ENCODE results near the gene NCKAP1.
"Not testable (repeated sequence)": the region's sequence is repeated elsewhere in the genome, so short reads cannot be mapped to it uniquely, and the experiment has no call there.

The NCKAP1 gene

DNA sequence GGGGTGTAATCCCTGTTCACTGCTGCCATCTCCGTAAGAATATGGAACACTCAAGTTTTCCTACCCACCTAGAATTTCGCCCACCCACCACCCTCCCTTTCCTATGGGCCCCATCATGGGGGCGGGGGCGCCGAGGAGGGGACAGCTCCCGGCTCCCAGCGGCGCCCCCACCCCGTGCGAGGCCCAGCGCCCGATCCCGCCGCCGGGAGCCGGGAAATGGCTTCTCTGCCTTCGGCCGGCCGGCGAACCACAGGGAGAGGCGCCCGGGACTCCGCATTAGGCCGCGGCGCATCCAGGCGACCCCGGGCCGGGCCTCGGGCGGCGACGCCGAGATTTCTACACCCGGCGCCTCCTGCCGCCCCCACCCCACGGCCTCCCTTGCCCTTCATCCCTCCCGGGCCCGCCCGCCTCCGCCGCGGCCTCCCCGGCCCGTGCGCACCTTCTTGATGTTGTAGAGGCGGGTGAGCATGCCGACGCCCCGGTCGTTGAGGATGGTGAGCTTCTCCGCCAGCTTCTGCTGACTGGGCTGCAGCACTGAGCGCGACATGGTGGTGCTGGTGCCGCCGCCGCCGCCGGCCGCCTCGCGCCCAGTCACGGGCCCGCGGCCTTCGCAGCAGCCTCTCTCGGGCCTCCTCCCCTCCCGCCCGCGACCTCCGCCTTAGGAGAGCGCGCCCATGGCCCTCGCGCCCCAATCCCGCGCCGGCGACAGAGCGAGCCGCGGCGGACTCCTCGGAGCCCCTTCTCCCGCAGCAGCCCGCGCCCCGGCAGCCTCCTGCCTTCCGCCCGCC lies 510 bp downstream of the NCKAP1 start:
- in situ Hi-C loops (cut with MboI; ENCODE audit: low sequenced_read_pairs), result no loop called here

DNA sequence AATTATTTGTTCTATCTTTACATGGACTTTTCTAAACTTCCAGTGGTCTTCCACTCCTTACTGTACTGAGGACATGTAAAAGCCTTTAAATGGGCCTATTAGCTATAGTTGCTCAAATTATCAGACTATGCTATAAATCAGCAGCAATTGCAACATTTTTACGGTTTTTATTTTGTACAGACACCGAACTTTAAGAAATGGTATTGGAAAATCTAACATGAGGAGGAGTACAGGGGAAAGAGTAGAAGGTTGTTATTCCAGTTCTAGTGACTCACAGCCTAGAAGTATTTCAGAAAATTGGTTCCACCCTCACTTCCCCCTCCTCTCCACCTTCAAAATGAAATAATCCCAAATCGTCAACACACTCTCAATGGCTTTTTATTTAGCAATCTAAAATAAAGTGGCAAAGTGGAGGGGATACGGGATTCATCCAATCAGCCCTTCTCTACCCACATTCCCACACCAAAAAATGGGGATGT lies 1.1 kb downstream of the NCKAP1 start:
- in situ Hi-C loops (cut with MboI; ENCODE audit: low sequenced_read_pairs), result no loop called here

DNA sequence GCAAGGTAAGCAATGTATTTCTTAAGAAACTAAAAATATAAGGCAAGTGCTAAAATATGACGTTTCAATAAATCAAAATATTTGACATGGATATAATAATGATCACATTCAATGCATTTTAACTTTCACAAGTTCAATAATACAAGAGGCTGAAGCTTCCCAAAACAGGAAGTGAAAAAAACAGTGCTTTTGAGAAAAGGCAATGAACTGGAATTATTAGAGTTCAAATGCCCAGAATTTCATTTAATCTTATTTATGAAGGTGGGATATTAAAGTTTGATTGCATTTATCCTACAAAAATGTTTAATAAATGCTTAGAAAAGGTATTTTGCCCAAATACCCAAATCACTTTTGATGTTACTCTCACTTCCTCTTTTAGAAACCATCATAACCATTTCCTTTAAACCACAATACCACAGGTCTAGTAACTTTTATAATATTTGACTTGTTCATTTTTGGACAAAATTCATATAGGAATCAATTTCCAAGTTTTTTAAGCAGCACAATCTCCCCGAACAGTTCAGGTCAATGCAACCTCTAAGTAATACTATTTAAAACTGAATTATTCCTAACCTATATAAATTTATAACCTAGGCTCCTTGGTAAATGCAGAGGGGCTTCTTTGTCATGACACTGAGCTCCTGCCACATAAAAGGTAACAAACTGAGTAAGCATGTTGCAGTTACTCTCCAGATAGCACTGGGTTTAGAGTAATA lies 2.1 kb downstream of the NCKAP1 start:
- in situ Hi-C loops (cut with MboI; ENCODE audit: low sequenced_read_pairs), result no loop called here

DNA sequence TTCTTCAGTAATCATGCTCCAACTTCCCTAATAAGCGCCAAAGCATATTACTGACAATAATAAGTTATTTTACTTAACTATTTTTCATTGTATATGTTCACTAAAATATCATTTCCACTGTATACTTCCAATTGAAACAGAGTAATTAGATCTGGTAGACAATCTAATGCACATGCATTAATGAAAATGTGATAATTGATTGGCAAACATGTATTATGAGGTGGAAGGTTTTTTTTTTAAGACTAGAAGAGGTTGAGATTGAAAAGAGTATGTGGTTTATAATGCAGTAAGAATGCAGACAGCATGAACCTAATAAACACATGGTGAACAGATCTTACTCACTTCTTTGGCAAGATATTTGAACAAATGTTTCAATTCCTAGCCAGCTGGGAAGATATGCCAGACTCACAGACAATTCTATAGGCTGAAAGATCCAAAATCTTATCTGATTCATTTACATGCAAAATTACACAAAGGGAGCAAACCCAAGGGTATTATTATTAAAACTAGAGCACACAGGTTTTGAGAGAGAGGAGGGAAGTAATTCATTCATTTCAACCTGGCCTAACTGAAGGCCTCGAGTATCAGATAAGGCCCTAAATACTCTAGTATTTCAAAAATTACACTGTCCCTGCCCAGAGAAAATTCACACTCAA lies 2.8 kb downstream of the NCKAP1 start:
- in situ Hi-C loops (cut with MboI; ENCODE audit: low sequenced_read_pairs), result no loop called here

DNA sequence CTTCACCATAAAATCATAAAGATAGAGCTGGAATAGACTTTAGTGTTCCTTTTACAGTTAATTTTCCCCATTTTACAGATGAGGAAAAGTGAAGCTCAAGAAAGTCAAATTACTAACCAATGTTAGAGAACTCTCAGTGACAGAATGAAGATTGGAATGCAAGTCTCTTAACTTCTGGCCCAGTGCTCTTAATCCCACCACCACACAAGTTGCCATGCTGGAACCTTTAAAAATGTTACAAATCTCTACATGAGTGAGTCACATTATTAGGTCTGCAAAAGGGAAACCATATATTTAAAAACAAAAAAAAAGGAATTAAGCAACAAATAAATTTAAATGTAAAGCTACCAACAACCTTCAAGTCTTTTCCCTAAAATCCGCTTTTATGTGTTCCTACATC lies 3.5 kb downstream of the NCKAP1 start:
- in situ Hi-C loops (cut with MboI; ENCODE audit: low sequenced_read_pairs), result no loop called here

DNA sequence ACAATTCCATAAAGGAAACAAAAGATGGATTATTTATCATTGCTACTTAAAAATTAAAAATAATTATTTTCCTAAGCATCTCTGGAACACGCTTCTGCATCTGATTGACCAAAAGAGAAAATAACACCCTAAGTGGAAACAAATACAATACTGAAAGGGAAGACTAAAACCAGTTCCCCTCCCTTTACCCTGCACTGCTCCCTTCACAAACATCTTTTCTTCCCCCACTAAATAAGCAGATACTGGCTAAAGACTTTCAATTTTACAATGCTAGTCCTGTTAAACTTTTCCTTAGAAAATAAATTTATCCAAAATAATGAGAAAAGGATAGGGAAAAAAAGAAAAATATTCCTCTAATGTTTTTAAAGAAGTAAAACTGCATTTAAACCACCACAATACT lies 4.3 kb downstream of the NCKAP1 start:
- in situ Hi-C loops (cut with MboI; ENCODE audit: low sequenced_read_pairs), result no loop called here

DNA sequence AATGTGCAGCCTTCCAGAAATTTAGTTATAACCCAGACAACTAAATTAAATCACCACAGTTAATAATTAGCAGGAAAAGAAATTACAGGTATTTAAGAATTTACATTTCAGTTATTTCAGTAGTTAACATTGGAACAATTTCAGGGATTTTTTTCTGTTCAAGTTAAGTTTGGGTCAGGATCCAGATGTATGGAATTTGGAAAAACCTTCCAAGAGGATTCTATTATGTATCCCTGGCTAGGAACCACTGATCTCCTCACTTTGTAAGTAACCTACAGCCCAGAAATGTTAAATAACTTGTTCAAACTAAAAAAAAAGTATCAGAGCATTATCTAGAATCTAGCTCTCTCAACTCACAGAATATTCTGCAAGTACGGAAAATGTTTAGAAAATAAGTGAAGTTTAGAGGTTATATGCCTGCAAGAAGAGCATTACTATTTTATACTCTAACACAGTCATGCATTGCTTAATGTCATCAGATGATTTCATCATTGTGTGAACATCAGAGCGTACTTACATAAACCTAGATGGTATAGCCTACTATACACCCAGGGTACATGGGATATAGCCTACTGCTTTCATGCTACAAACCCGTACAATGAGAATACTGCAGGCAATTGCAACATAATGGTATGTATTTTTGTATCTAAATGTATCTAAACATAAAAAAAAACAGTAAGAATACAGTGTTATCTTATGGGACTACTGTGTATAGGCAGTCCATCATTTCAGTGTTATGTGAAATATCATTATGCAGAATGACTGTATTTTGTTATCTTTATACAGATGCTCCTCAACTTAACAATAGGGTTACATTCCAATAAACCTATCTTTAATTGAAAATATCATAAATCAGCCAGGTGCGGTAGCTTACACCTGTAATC lies 6.1 kb downstream of the NCKAP1 start:
- in situ Hi-C loops (cut with MboI; ENCODE audit: low sequenced_read_pairs), result no loop called here

DNA sequence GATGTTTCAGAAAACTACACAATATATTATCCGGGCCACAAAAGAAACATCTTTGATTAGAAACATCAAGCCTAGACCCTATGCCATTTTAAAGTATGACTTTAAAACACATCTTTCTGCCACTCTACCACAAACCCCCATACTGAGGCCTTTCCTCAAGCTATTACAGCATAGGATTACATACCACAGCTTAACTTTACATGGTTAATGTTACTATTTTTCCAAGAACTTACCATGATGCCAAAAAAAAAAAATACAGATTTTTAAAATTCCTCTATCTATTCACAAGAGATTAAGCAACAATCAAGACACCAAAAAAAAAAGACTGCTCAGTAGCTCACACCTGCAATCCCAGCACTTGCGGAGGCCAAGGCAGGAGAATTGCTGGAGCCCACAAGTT lies 9.0 kb downstream of the NCKAP1 start:
- in situ Hi-C loops (cut with MboI; ENCODE audit: low sequenced_read_pairs), result no loop called here

DNA sequence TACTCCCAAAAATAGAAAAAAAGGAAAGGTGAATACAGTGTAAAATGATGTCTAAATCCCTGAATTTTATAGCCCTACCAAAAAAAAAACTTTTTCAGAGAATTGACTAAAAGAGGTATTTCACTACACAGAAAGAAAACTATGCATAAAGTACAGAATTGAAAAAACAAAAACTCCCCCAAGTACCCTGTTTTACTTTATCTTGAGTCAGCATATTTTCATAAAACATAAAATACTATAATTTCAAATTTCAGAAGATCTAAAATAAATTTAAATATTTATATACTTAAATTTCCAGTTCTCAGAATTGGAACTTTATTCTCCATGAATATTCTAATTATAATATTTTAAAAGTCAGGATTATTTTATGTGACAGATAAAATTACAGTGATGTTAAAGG lies 10.1 kb downstream of the NCKAP1 start:
- in situ Hi-C loops (cut with MboI; ENCODE audit: low sequenced_read_pairs), result no loop called here

DNA sequence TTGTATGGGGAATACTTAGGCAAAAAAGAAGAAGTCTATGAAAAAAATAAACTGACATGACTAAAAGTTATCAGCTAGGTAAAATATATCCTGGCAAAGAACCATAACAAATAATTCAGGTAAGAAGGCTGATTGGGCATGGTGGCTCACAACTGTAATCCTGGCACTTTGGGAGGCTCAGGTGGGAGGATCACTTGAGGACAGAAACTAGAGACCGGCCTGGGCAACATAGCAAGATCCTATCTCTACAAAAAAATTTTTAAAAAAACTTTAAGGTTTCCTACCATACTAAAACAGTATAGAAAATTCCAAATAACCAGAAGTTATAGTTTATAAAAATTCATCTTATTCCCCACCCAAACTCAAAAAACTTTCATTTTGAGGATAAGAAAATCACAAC lies 10.8 kb downstream of the NCKAP1 start:
- in situ Hi-C loops (cut with MboI; ENCODE audit: low sequenced_read_pairs), result no loop called here

DNA sequence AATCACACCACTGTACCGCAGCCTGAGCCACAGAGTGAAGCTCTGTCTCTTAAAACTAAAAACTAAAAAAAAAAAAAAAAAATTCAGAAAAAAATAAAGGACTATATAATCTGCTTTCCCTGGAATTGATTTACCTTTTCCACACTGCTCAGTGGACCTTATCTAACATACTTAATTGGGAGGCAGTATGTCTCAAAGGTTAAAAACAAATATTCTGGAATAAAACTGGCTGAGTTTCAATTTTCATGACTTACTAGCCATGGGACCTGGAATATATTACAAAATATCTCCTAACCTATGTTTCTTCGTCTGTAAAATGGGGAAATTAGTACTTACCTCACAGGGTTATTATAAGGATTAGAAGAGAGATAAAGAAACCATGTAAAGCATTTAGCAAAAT lies 11.8 kb downstream of the NCKAP1 start:
- in situ Hi-C loops (cut with MboI; ENCODE audit: low sequenced_read_pairs), result no loop called here

DNA sequence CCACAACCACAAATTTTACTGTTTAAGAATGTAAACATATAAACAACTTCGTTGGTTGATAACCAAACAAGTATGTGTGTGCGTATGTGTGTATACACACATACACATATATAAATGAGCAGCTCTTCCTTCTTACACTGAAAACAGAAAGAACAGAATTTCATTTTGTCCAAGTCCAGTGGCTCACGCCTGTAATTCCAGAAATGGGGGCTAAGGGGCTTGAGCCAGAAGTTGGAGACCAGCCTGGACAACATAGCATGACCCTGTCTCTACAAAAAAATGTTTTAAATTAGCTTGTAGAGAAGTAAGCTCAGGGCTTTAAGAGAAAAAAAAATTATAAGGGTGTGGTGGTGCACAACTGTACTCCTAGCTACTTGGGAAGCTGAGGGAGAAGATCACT lies 12.3 kb downstream of the NCKAP1 start:
- in situ Hi-C loops (cut with MboI; ENCODE audit: low sequenced_read_pairs), result no loop called here

DNA sequence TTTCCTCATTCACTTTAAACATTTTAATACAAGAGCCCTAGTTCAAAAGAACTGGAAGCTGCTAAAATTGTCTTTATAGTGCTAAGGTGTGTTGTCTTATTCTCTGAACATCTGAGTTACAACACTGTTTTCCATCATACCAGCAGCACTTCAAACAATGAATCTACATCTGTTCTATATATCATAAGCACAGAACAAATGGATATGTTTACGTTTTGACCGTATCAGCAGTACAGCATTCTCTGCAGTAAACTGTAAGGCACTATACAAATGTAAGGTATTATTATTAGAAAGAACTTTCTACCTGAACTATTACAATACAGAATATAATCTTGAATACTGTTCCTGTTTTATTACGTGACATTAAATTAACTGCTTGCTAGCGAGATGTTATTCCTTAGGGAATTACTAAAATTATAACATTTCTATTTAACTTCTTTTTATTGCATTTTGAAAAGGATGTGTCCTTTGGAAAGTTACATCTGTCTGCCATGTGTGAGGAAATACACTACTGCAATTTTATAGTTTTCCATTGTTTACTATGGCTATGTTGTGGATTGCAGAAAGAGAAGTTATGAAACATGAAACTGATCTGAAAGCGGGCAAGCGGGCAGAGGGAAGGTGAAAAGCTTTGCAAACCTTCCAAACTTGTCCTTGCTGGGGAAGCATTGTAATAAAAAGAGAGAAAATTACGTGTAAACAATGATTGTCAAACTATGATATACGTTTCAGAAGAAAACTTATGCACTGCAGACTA lies 13.7 kb downstream of the NCKAP1 start:
- in situ Hi-C loops (cut with MboI; ENCODE audit: low sequenced_read_pairs), result no loop called here

DNA sequence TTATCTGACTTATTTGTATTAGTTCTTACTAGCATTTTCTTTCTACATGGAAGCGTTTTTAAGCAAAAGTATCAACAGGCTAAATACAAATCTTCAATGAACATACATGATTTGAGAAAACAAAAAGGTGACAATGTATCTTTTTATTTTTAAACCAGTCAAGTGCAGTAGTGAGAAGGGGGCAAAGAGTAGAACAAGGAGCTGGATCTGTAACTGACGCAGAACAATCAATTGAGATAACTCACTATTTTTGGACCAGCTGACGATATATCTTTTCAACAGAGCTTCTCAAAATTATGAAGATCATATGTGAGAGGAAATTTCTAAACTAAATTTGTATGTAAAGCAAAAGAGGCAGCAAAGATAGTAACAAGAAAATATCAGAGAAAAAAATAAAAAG lies 15.5 kb downstream of the NCKAP1 start:
- in situ Hi-C loops (cut with MboI; ENCODE audit: low sequenced_read_pairs), result no loop called here

DNA sequence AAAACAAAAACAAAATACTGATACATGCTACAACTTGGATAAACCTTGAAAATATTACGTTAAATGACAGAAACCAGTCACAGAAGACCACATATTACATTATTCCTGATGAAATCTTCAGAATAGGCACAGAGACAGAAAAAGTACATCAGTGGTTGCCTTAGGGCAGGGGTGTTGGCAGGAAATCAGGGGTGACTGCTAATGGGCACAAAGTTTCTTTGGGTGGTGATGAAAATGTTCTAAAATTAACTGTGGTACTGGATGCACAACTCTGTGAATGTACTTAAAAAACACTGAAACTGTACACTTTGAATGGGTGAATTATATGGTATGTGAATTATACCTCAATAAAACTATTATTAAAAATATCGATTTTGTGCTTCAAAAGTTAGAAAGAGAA lies 16.6 kb downstream of the NCKAP1 start:
- in situ Hi-C loops (cut with MboI; ENCODE audit: low sequenced_read_pairs), result no loop called here

DNA sequence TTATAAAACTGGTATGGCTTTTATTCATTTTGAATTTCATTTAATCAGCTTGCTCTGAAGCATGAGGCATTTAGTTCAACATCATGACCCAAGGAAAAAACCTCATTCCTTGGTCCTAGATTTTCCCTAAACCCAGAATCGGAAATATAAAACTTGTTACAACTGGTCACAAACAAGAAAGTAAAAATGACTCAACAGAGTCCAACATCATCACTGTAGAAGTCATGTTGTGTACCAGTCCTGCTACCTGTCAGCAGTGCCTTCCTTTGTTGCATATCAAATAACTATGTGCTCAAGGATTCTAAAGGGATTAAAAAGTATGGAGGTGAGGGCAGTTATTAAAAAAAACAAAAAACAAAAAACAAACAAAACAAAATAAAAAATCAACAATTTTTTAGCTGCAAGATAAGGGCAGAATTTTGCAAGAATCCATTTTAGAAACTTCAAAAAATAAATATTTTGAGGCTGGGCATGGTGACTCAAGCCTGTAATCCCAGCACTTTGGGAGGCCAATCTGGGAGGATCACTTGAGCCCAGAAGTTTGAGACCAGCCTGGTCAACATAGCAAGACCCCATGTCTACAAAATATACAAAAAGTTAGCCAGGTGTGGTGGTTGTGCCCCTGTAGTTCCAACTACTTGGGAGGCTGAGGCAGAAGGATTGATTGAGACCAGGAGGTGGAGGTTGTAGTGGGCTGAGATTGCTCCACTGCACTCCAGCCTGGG lies 18.4 kb downstream of the NCKAP1 start:
- in situ Hi-C loops (cut with MboI; ENCODE audit: low sequenced_read_pairs), result no loop called here

DNA sequence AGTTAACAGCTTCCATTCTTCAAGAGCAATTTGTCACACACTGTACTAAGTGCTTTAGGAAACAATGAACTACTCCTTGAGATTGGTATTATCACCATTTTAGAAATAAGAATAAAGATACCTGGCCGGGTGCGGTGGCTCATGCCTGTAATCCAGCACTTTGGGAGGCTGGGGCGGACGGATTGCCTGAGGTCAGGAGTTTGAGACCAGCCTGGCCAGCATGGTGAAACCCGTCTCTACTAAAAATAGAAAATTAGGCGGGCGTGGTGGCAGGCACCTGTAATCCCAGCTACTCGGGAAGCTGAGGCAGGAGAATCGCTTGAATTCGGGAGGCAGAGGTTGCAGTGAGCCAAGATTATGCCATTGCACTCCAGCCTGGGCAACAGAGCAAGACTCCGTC lies 20.4 kb downstream of the NCKAP1 start:
- in situ Hi-C loops (cut with MboI; ENCODE audit: low sequenced_read_pairs), result not testable (repeated sequence)

DNA sequence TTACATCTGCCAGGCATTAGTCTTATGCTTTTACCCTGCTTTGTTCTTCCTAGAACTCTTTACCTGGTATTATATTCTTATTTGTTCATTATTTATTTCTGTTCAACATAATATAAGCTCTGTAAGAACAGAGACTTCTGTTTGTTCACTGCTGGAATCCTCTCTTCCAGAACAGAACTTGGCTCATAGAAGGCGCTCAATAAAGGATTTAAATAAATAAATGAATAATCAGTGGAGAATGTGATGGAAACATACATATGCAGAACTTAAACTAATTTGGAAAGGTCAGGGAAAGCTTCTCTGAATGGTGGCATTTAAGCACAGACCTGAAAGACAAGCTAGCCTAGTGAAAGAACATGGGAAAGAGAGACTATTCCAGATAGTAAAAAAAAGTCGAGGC lies 24.3 kb downstream of the NCKAP1 start:
- in situ Hi-C loops (cut with MboI; ENCODE audit: low sequenced_read_pairs), result no loop called here

DNA sequence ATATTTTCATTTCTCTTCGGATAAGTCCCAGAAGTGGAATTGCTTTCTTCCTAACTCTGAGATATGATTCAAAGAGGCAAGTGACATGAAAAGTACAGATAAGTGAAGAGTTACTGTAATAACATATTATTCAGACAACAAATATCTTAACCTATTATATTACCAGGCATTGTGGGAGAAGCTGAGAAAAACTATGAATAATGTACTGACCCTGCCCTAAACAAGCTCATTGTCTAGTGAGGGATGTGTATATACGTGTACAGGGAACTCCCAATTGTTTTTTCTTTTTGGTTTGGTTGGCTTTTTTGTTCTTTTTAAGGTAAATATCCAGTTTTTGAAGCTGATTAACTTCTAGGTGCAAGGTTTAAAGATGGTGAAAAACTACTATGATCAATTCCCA lies 26.5 kb downstream of the NCKAP1 start:
- in situ Hi-C loops (cut with MboI; ENCODE audit: low sequenced_read_pairs), result no loop called here

DNA sequence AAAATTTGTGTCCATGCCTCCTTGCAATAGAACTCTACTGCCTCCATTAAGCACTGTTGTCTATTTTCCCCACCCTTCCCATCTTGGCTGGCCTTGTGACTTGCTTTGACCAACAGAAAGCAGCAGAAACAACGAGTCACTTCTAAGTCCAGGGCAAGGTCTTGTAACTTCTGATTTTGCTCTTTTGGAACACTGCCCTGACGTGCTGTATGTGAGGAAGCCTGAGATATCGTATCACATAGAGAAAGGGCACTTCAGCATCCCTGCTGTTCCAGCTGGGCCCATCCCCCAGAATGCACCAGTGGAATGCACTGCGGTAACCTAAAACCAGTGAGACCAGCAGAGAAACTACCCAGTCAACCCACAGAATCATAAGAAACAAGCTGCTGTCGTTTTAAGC lies 28.1 kb downstream of the NCKAP1 start:
- in situ Hi-C loops (cut with MboI; ENCODE audit: low sequenced_read_pairs), result no loop called here
